Fibroblast of lung (primary cell): ENCODE measurements around the gene MARK3.

ENCODE experiments used
- EZH2 ChIP-seq: IDR thresholded peaks from 2 replicates; pipeline ENCODE4 v1.5.1; 2012; ENCODE audit warnings: low read length, control low read depth, mild to moderate bottlenecking; ENCODE audit errors: missing control alignments
- TF ChIP-seq, protein P1 (sequence below), 2 donors: IDR thresholded peaks in 1 of 2; conservative IDR thresholded peaks in 1 of 2; 1 replicate in 1 of 2; 2 replicates in 1 of 2; pipeline ENCODE4 v1.5.1; 2011 to 2012; ENCODE audit warnings: low read length in 2 of 2, control low read depth in 1 of 2, inconsistent platforms in 1 of 2, low read depth in 1 of 2, mild to moderate bottlenecking in 1 of 2

DNA sequence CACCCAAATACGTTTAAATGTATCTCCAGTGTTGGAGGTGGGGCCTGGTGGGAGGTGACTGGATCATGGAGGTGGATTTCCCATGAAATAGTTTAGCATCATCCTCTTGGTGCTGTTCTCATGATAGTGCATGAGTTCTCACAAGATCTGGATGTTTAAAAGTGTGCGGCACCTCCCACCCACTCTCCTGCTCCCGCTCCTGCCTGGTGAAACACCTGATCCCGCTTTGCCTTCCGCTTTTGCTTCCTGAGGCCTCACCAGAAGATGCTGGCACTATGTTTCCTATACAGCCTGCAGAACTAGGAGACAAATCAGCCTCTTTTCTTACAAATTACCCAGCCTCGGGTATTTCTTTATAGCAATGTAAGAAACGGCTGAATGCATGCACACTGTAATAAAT lies 31.1 kb upstream of the MARK3 start:
- TF ChIP-seq, protein P1, sequence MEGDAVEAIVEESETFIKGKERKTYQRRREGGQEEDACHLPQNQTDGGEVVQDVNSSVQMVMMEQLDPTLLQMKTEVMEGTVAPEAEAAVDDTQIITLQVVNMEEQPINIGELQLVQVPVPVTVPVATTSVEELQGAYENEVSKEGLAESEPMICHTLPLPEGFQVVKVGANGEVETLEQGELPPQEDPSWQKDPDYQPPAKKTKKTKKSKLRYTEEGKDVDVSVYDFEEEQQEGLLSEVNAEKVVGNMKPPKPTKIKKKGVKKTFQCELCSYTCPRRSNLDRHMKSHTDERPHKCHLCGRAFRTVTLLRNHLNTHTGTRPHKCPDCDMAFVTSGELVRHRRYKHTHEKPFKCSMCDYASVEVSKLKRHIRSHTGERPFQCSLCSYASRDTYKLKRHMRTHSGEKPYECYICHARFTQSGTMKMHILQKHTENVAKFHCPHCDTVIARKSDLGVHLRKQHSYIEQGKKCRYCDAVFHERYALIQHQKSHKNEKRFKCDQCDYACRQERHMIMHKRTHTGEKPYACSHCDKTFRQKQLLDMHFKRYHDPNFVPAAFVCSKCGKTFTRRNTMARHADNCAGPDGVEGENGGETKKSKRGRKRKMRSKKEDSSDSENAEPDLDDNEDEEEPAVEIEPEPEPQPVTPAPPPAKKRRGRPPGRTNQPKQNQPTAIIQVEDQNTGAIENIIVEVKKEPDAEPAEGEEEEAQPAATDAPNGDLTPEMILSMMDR (conservative IDR thresholded peaks at IDR 0.05 in 1 of 2, IDR thresholded peaks at IDR 0.05 in 1 of 2; ENCODE audit: low read depth in 1 of 2, low read length in 2 of 2) = no peak
- no peak for TF ChIP-seq EZH2
